ENCODE measurements around the gene TPRX1. TPM values are rescaled to one million over a fixed set of nuclear protein-coding genes. Genes with fewer than 3 reads are reported as not detected.

TPRX1 gene
- total and polyA plus RNA-seq, 2 experiments from 2014 or later, result not detected

DNA sequence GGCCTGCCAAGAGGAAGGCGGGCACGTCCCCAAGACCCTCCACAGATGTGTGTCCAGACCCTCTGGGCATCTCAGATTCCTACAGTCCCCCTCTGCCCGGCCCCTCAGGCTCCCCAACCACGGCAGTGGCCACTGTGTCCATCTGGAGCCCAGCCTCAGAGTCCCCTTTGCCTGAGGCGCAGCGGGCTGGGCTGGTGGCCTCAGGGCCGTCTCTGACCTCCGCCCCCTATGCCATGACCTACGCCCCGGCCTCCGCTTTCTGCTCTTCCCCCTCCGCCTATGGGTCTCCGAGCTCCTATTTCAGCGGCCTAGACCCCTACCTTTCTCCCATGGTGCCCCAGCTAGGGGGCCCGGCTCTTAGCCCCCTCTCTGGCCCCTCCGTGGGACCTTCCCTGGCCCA is 35.1 kb upstream of the TPRX1 start:
- Histone ChIP-seq H3K27ac (no peak overlapping the region), H3K4me1 (ENCODE audit: low read depth) (peaks cover 5% of the 10 kb centered on the region), H3K36me3 (no peaks in the 10 kb centered on the region), H3K9me3 (ENCODE audit: low read depth) (no peaks in the 10 kb centered on the region), H3K27me3 (no peaks in the 10 kb centered on the region), H3K4me3 (no peak overlapping the region)
- no peak for DNase-seq (ENCODE audit: low read depth in 1 of 2, low spot score in 1 of 2)
- TF ChIP-seq CTCF (IDR thresholded peaks at IDR 0.05; ENCODE audit: low read depth, low read length), result no peak

DNA sequence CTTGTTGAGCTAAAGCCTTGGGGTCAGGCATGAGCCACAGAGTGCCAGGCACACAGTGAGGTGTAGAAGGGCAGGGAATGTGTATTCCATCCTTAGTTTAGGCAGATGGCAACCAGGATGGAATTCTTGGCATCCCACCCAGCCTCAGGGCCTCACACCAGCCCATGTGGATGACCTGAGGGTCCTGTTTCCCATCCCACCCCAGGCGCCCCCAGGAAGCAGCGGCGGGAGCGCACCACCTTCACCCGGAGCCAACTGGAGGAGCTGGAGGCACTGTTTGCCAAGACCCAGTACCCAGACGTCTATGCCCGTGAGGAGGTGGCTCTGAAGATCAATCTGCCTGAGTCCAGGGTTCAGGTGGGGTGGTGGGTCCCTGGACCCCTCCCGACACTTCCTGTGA is 31.7 kb upstream of the TPRX1 start:
- no peaks in the 10 kb centered on the region for H3K36me3 ChIP-seq
- H3K4me1 ChIP-seq (ENCODE audit: low read depth), result peaks cover 5% of the 10 kb centered on the region
- no peak overlapping the region for H3K27ac ChIP-seq
- TF ChIP-seq CTCF (IDR thresholded peaks at IDR 0.05; ENCODE audit: low read depth, low read length), result no peak
- H3K4me3 ChIP-seq, result no peak overlapping the region
- no peaks in the 10 kb centered on the region for H3K9me3 ChIP-seq (ENCODE audit: low read depth)
- no peak for DNase-seq (ENCODE audit: low read depth in 1 of 2, low spot score in 1 of 2)
- no peaks in the 10 kb centered on the region for H3K27me3 ChIP-seq

DNA sequence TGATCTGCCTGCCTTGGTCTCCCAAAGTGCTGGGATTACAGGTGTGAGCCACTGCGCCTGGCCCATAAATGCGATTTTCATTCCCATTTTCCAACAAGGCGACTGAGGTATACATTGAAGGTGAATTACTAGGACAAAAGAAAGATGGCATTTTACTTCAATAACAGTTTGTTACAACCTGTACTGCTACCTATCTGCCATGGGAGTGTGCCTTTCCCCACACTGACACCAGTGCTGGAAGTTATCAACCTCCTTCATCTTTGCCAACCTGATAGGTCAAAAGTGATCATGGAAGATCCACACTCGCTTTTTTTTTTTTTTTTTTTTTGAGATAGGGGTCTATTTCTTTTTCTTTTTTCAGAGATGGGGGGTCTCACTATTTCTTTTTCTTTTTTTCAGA is 28.4 kb upstream of the TPRX1 start:
- H3K9me3 ChIP-seq (ENCODE audit: low read depth), result no peaks in the 10 kb centered on the region

DNA sequence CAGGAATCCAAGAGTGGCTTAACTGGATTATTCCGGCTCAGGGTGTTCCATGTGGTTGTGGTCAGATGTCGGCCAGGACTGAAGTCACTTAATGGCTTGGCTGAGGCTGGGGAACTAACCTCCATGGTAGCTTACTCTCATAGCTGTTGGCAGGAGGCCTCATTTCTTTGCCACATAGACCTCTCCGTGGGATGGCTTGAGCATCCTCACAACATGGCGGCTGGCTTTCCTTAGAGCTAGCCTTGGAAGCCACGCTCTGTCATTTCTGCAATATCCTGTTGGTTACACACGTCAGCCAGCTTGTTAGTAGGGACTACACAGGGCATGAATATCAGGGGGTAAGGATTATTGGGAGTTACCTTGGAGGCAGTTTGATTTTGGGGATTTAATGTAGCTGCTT is 22.4 kb upstream of the TPRX1 start:
- Histone ChIP-seq H3K4me3 (no peak overlapping the region), H3K27ac (no peak overlapping the region), H3K36me3 (no peaks in the 10 kb centered on the region), H3K9me3 (ENCODE audit: low read depth) (no peaks in the 10 kb centered on the region), H3K27me3 (no peaks in the 10 kb centered on the region), H3K4me1 (ENCODE audit: low read depth) (no peaks in the 10 kb centered on the region)
- no peak for DNase-seq (ENCODE audit: low read depth in 1 of 2, low spot score in 1 of 2)
- TF ChIP-seq CTCF (IDR thresholded peaks at IDR 0.05; ENCODE audit: low read depth, low read length), result no peak

More for the DNA sequence above, 28.4 kb upstream of the TPRX1 start:
- no peak overlapping the region for H3K27ac ChIP-seq
- no peak for DNase-seq (ENCODE audit: low read depth in 1 of 2, low spot score in 1 of 2)
- no peak for TF ChIP-seq CTCF (IDR thresholded peaks at IDR 0.05; ENCODE audit: low read depth, low read length)
- no peaks in the 10 kb centered on the region for H3K4me1 ChIP-seq (ENCODE audit: low read depth)
- H3K4me3 ChIP-seq, result no peak overlapping the region
- H3K36me3 ChIP-seq, result no peaks in the 10 kb centered on the region
- no peaks in the 10 kb centered on the region for H3K27me3 ChIP-seq

- no peak overlapping the region for H3K4me3 ChIP-seq
- DNase-seq (ENCODE audit: low read depth in 1 of 2, low spot score in 1 of 2), result no peak
- no peaks in the 10 kb centered on the region for H3K9me3 ChIP-seq (ENCODE audit: low read depth)
- no peak for TF ChIP-seq CTCF (IDR thresholded peaks at IDR 0.05; ENCODE audit: low read depth, low read length)
- no peaks in the 10 kb centered on the region for H3K36me3 ChIP-seq
- H3K27ac ChIP-seq, result no peak overlapping the region
- no peaks in the 10 kb centered on the region for H3K27me3 ChIP-seq
- H3K4me1 ChIP-seq (ENCODE audit: low read depth), result peaks cover 8% of the 10 kb centered on the region
Observed at GRCh38 chr19:47824396-47824795, 20.0 kb upstream of the TPRX1 start.

GRCh38 chr19:47821460-47822020 is 17.2 kb upstream of the TPRX1 start, which contains the start of gene CRX:
Gene CRX (plus strand): TSS chr19:47821937. CDS start chr19:47834444, 12,507 bp downstream.
- Histone ChIP-seq H3K4me3 (no peak within 1 kb of the TSS), H3K27me3 (no peaks in the 10 kb centered on the region), H3K36me3 (no peaks in the 10 kb centered on the region), H3K4me1 (ENCODE audit: low read depth) (peaks cover 11% of the 10 kb centered on the region), H3K9me3 (ENCODE audit: low read depth) (no peaks in the 10 kb centered on the region), H3K27ac (no peak within 1 kb of the TSS)
- DNase-seq (ENCODE audit: low read depth in 1 of 2, low spot score in 1 of 2), result no peak
- TF ChIP-seq CTCF (IDR thresholded peaks at IDR 0.05; ENCODE audit: low read depth, low read length), result no peak
